H1 (cell line): ENCODE results near the gene CCDC102A. TPM values are rescaled to one million over a fixed set of nuclear protein-coding genes. Genes with fewer than 3 reads are reported as not detected.

Experiments used
- CTCF ChIA-PET: fragments of 300-600 bp; sonication (Branson Sonifier 250); formaldehyde crosslinking; loops from one replicate; lab custom pipeline; 2021; ENCODE audit not compliant: partially characterized antibody; lab: Charles Lee
- POLR2A ChIA-PET: fragments of 300-600 bp; sonication (Branson Sonifier 250); formaldehyde crosslinking; loops from one replicate; lab custom pipeline; 2021; ENCODE audit warnings: inconsistent platforms; ENCODE audit not compliant: partially characterized antibody; lab: Charles Lee
- DNase-seq, 2 experiments: peaks; one replicate each; pipeline versions ENCODE4 v3.0.0 to v3.0.0-alpha.2; 2010 to 2022; ENCODE audit warnings: low spot score in 2 of 2, low read depth in 1 of 2, mixed read lengths in 1 of 2
- FAIRE-seq: peaks from 2 replicates; lab custom pipeline; 2011; peaks lifted over from hg19 to GRCh38; lab: Jason Lieb, UNC
- H2AFZ ChIP-seq: 2 replicates; pipeline ENCODE4 v1.8.1; 2012; ENCODE audit warnings: low read length, inconsistent platforms
- H2AK5ac ChIP-seq: 2 replicates; pipeline ENCODE4 v1.6.1; 2013; ENCODE audit warnings: low read depth, low read length
- H2BK120ac ChIP-seq: replicated peaks from 2 replicates; pipeline ENCODE3; 2013; ENCODE audit warnings: low read depth, low read length, inconsistent platforms
- H2BK12ac ChIP-seq: 2 replicates; pipeline ENCODE4 v1.6.1; 2013; ENCODE audit warnings: low read depth, low read length
- H2BK15ac ChIP-seq: 2 replicates; pipeline ENCODE4 v1.6.1; 2013; ENCODE audit warnings: low read length
- H2BK20ac ChIP-seq: 2 replicates; pipeline ENCODE4 v1.6.1; 2013; ENCODE audit warnings: low read length
- H2BK5ac ChIP-seq: 2 replicates; pipeline ENCODE4 v1.6.1; 2013; ENCODE audit warnings: low read depth, low read length
- H3K14ac ChIP-seq: 2 replicates; pipeline ENCODE4 v1.6.1; 2013; ENCODE audit warnings: inconsistent platforms; ENCODE audit not compliant: insufficient read length
- H3K18ac ChIP-seq: 2 replicates; pipeline ENCODE4 v1.6.1; 2013; ENCODE audit warnings: low read length; ENCODE audit errors: extremely low read depth
- H3K23ac ChIP-seq: 2 replicates; pipeline ENCODE4 v1.6.1; 2013; ENCODE audit warnings: inconsistent platforms; ENCODE audit not compliant: insufficient read length
- H3K23me2 ChIP-seq: 2 replicates; pipeline ENCODE4 v1.6.1; 2013; ENCODE audit warnings: low read depth, low read length
- H3K27ac ChIP-seq: 2 replicates; pipeline ENCODE4 v1.6.1; 2011; ENCODE audit warnings: low read depth, low read length, inconsistent platforms
- H3K27me3 ChIP-seq, 4 experiments: replicated peaks in 1 of 4; 1 replicate in 1 of 4; 2 replicates in 3 of 4; pipeline versions ENCODE4 v1.6.1 to v1.8.1; 2011 to 2013; ENCODE audit warnings: low read length in 3 of 4, mild to moderate bottlenecking in 3 of 4, inconsistent platforms in 2 of 4, mixed read lengths in 2 of 4, moderate library complexity in 1 of 4; ENCODE audit not compliant: control insufficient read depth in 3 of 4, insufficient read depth in 3 of 4; ENCODE audit errors: extremely low read depth in 1 of 4
- H3K36me3 ChIP-seq, 4 experiments: 2 replicates each; pipeline versions ENCODE4 v1.6.1 to v1.8.1; 2011 to 2013; ENCODE audit warnings: mild to moderate bottlenecking in 4 of 4, low read length in 3 of 4, moderate library complexity in 2 of 4, control low read depth in 1 of 4, inconsistent platforms in 1 of 4; ENCODE audit not compliant: insufficient read depth in 4 of 4, control insufficient read depth in 2 of 4
- H3K4ac ChIP-seq: replicated peaks from 2 replicates; pipeline ENCODE3; 2013; ENCODE audit warnings: low read length, low read depth, mixed read lengths, inconsistent platforms; ENCODE audit not compliant: insufficient read length
- H3K4me1 ChIP-seq, 4 experiments: replicated peaks in 1 of 4; 1 replicate in 1 of 4; 2 replicates in 3 of 4; pipeline versions ENCODE4 v1.6.1 to v1.8.1; 2011 to 2013; ENCODE audit warnings: low read length in 3 of 4, inconsistent platforms in 2 of 4, mixed read lengths in 1 of 4; ENCODE audit not compliant: insufficient read depth in 4 of 4, control insufficient read depth in 3 of 4
- H3K4me2 ChIP-seq, 2 experiments: 2 replicates each; pipeline versions ENCODE4 v1.6.1 to v1.8.1; 2011 to 2013; ENCODE audit warnings: low read depth in 2 of 2, low read length in 2 of 2, control low read depth in 1 of 2, inconsistent platforms in 1 of 2, mild to moderate bottlenecking in 1 of 2; ENCODE audit not compliant: insufficient read depth in 1 of 2
- H3K4me3 ChIP-seq, 4 experiments: fragments of 200-600, 300-600 bp in 1 of 4; sonication (generic), shearing (Covaris generic), sonication (Bioruptor Twin) in 1 of 4; 2 replicates each; pipeline versions ENCODE4 v1.5.1 to v1.8.1; 2011 to 2016; ENCODE audit warnings: low read length in 4 of 4, low read depth in 3 of 4, control low read depth in 2 of 4, inconsistent platforms in 2 of 4, mild to moderate bottlenecking in 2 of 4, mixed read lengths in 1 of 4, moderate library complexity in 1 of 4; ENCODE audit not compliant: insufficient read depth in 2 of 4; ENCODE audit errors: extremely low read depth in 1 of 4
- H3K56ac ChIP-seq: replicated peaks from 2 replicates; pipeline ENCODE3; 2013; ENCODE audit warnings: low read depth, mild to moderate bottlenecking, mixed read lengths, low read length, inconsistent platforms; ENCODE audit not compliant: insufficient read length
- H3K79me1 ChIP-seq: 2 replicates; pipeline ENCODE4 v1.6.1; 2013; ENCODE audit warnings: low read depth, low read length, control low read depth
- H3K79me2 ChIP-seq, 2 experiments: 2 replicates each; pipeline versions ENCODE4 v1.6.1 to v1.8.1; 2012 to 2013; ENCODE audit warnings: low read length in 2 of 2, mild to moderate bottlenecking in 2 of 2, inconsistent platforms in 1 of 2; ENCODE audit not compliant: insufficient read depth in 2 of 2, control insufficient read depth in 1 of 2
- H3K9ac ChIP-seq, 4 experiments: replicated peaks in 1 of 4; 1 replicate in 1 of 4; 2 replicates in 3 of 4; pipeline versions ENCODE4 v1.6.1 to v1.8.1; 2011 to 2013; ENCODE audit warnings: low read depth in 3 of 4, low read length in 3 of 4, control low read depth in 2 of 4, mild to moderate bottlenecking in 2 of 4, moderate library complexity in 2 of 4, inconsistent platforms in 1 of 4; ENCODE audit errors: extremely low read depth in 1 of 4
- H3K9me3 ChIP-seq, 2 experiments: 2 replicates each; pipeline versions ENCODE4 v1.6.1 to v1.8.1; 2012 to 2013; ENCODE audit warnings: mild to moderate bottlenecking in 2 of 2, moderate library complexity in 2 of 2, control low read depth in 1 of 2, inconsistent platforms in 1 of 2, low read depth in 1 of 2, low read length in 1 of 2, mixed read lengths in 1 of 2; ENCODE audit not compliant: insufficient read depth in 2 of 2
- H4K20me1 ChIP-seq, 2 experiments: replicated peaks in 1 of 2; 2 replicates each; pipeline versions ENCODE3 to v1.8.1; 2011 to 2013; ENCODE audit warnings: inconsistent platforms in 2 of 2, low read length in 2 of 2, mild to moderate bottlenecking in 1 of 2; ENCODE audit not compliant: insufficient read depth in 2 of 2, control insufficient read depth in 1 of 2
- H4K5ac ChIP-seq: 2 replicates; pipeline ENCODE4 v1.6.1; 2013; ENCODE audit warnings: low read length, low read depth, mixed read lengths, inconsistent platforms; ENCODE audit not compliant: insufficient read length
- H4K8ac ChIP-seq: 2 replicates; pipeline ENCODE4 v1.8.0; 2013; ENCODE audit warnings: mild to moderate bottlenecking, moderate library complexity, low read length, inconsistent platforms; ENCODE audit not compliant: insufficient read depth; ENCODE audit errors: extremely low read depth
- H4K91ac ChIP-seq: replicated peaks from 2 replicates; pipeline ENCODE3; 2013; ENCODE audit warnings: low read length, mixed read lengths, inconsistent platforms; ENCODE audit not compliant: insufficient read length
- BACH1 ChIP-seq: IDR thresholded peaks from 2 replicates; pipeline ENCODE4 v1.6.1; 2012; ENCODE audit warnings: low read length, improper control_type of control experiment
- BRCA1 ChIP-seq: IDR thresholded peaks from 2 replicates; pipeline ENCODE4 v1.6.1; 2012; ENCODE audit warnings: low read depth, low read length, improper control_type of control experiment
- CHD2 ChIP-seq: IDR thresholded peaks from 2 replicates; pipeline ENCODE4 v1.6.1; 2012; ENCODE audit warnings: low read length, improper control_type of control experiment
- RNF2 ChIP-seq: fragments of 200-900, 300-1000 bp; sonication (generic); IDR thresholded peaks from 2 replicates; pipeline ENCODE4 v1.7.1; 2016; ENCODE audit warnings: borderline replicate concordance, low read depth, mild to moderate bottlenecking, antibody characterized with exemption, low read length; ENCODE audit not compliant: poor library complexity, severe bottlenecking; ENCODE audit errors: missing control alignments
- SIX5 ChIP-seq: IDR thresholded peaks from 2 replicates; pipeline ENCODE4 v1.6.1; 2011; ENCODE audit warnings: mild to moderate bottlenecking, low read depth, low read length
- SRF ChIP-seq: IDR thresholded peaks from 2 replicates; pipeline ENCODE4 v1.6.1; 2011; ENCODE audit warnings: mild to moderate bottlenecking, low read depth, low read length, moderate library complexity
- SUZ12 ChIP-seq: fragments of 200-600 bp; sonication (generic); IDR thresholded peaks from 2 replicates; pipeline ENCODE4 v1.6.1; 2012; ENCODE audit warnings: mild to moderate bottlenecking, inconsistent platforms, low read length, moderate library complexity, mixed read lengths
- TAF7 ChIP-seq: optimal IDR thresholded peaks from 2 replicates; pipeline ENCODE3; 2011; ENCODE audit warnings: low read depth, mild to moderate bottlenecking, inconsistent platforms, low read length, moderate library complexity, borderline replicate concordance
- TCF12 ChIP-seq: IDR thresholded peaks from 2 replicates; pipeline ENCODE4 v1.6.1; 2011; ENCODE audit warnings: low read depth, mild to moderate bottlenecking, low read length
- TEAD4 ChIP-seq: IDR thresholded peaks from 2 replicates; pipeline ENCODE4 v1.6.1; 2012; ENCODE audit warnings: low read depth, low read length, inconsistent platforms, mixed read lengths
- YY1 ChIP-seq: IDR thresholded peaks from 2 replicates; pipeline ENCODE4 v1.6.1; 2011; ENCODE audit warnings: low read depth, mild to moderate bottlenecking, low read length
- WGBS, 2 experiments: shearing (Covaris generic) in 1 of 2; methylation state at CpG; one replicate each; pipeline versions ENCODE4 v1.1.6 to v1.1.7; 2013 to 2015; ENCODE audit warnings: low lambda C conversion rate in 2 of 2, mixed read lengths in 2 of 2, inconsistent platforms in 1 of 2, low coverage in 1 of 2, missing lambda C conversion rate in 1 of 2; ENCODE audit not compliant: insufficient replicate concordance in 2 of 2, insufficient coverage in 1 of 2, insufficient read length in 1 of 2; ENCODE audit errors: extremely low coverage in 1 of 2, missing lambda C conversion rate in 1 of 2; 5-methylcytosine and 5-hydroxymethylcytosine counted together
- polyA plus RNA-seq, 7 experiments: library from polyadenylated mRNA; depleted of rRNA in 3 of 7; stranded (reverse) in 5 of 7; unstranded in 2 of 7; fragments of >200 nt in 5 of 7; fragments of 200-250 nt in 2 of 7; gene quantifications; 1 replicate in 5 of 7; 2 replicates in 1 of 7; 4 replicates in 1 of 7; pipeline versions ENCODE4 v1.2.1 to v1.2.3, GENCODE V29; 2011 to 2013; ENCODE audit warnings: missing spikeins in 2 of 7, mixed read lengths in 2 of 7
- total RNA-seq: library from RNA; stranded (reverse); fragmentation: NEBNext Ultra II Directional; extraction: Animal tissue kit (Norgen Biotek cat#: 25700); gene quantifications from 2 replicates; pipeline ENCODE4 v1.2.1, GENCODE V29; 2021
- TF ChIP-seq, protein P1 (sequence below): IDR thresholded peaks from 2 replicates; pipeline ENCODE4 v1.6.1; 2012; ENCODE audit warnings: inconsistent platforms

CCDC102A gene
- total and polyA plus RNA-seq, 2 of the 8 experiments (the other 6 are each of a cell fraction or from before 2014, with no cell fraction given) = 4.0 to 7.5 TPM

DNA sequence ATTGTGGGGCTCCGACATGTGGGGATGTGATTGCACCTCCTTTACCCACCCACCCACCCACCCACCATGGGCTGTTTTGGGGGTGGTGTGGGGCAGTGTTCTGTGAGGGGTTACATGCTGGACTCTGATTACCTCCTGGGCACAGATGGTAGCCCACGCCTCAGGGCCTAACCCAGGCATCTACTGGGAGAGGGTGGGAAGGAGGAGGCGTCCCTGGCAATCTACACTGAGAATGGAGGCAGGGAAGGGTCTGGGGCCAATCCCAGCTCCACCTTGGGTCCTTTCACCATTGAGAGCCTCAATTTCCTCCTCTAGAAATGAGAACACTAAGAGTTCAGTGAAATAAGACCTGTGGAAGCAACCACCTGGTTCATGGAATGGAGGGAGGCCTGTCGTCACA lies 38.3 kb downstream of the CCDC102A start:
- H3K4me2 ChIP-seq = no peak overlapping the region
- no peak overlapping the region for H3K9ac ChIP-seq
- no peak overlapping the region for H3K14ac ChIP-seq
- no peaks in the 10 kb centered on the region for H3K9me3 ChIP-seq
- no peaks in the 10 kb centered on the region; the same call in 1 of the 2 replicates for H3K23me2 ChIP-seq
- no peak overlapping the region for H2BK120ac ChIP-seq
- H3K79me1 ChIP-seq = no peaks in the 10 kb centered on the region
- H3K27ac ChIP-seq = no peak overlapping the region
- H3K18ac ChIP-seq = no peak overlapping the region
- no peak overlapping the region for H2BK12ac ChIP-seq
- no peak overlapping the region for H4K91ac ChIP-seq
- ChIA-PET CTCF (interaction anchor here (0.9 kb wide), 1 partner anchor 36 kb away, joined by 3 read pairs; the partner anchor contains the start of gene POLR2C), POLR2A (interaction anchor here (1.2 kb wide), 1 partner anchor 32 kb away, joined by 3 read pairs; no protein-coding TSS in a partner anchor)
- no peak overlapping the region for H3K56ac ChIP-seq
- no peak overlapping the region for H3K4me3 ChIP-seq
- H2BK5ac ChIP-seq = no peak overlapping the region
- H3K23ac ChIP-seq = no peak overlapping the region
- no peak overlapping the region for H2BK20ac ChIP-seq
- H2AK5ac ChIP-seq = no peak overlapping the region
- H2AFZ ChIP-seq = no peak overlapping the region
- H4K5ac ChIP-seq = no peak overlapping the region
- no peaks in the 10 kb centered on the region for H3K79me2 ChIP-seq
- no peaks in the 10 kb centered on the region; a peak in 1 of 7 replicates for H3K4me1 ChIP-seq
- H3K4ac ChIP-seq = no peak overlapping the region
- H4K20me1 ChIP-seq = no peaks in the 10 kb centered on the region
- 0 out of 7 replicates have a peak, but pooled peaks cover 0 to 2% (median 0%) of the 10 kb centered on the region in 4 experiments for H3K27me3 ChIP-seq
- DNase-seq (no peak), FAIRE-seq (no peak)
- 80% methylated on average over 4 of the region's 4 CpGs; no CpG with 5 or more reads in 1 of the 2 experiments for WGBS, 2 experiments
- no peak overlapping the region for H2BK15ac ChIP-seq
- no peaks in the 10 kb centered on the region for H3K36me3 ChIP-seq
- H4K8ac ChIP-seq = no peak overlapping the region
- TF ChIP-seq TCF12 (no peak), TAF7 (no peak), CHD2 (no peak), SUZ12 (no peak), BACH1 (no peak), SIX5 (no peak), RNF2 (no peak), TEAD4 (no peak), SRF (no peak), YY1 (no peak), BRCA1 (no peak)
- TF ChIP-seq, protein P1, sequence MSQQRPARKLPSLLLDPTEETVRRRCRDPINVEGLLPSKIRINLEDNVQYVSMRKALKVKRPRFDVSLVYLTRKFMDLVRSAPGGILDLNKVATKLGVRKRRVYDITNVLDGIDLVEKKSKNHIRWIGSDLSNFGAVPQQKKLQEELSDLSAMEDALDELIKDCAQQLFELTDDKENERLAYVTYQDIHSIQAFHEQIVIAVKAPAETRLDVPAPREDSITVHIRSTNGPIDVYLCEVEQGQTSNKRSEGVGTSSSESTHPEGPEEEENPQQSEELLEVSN = no peak
